A673 (cell line): ENCODE measurements around the gene NPHP4.

Experiments
- CTCF ChIP-seq: fragments of 300-800, 200-600 bp; sonication (generic); conservative IDR thresholded peaks from 2 replicates; pipeline ENCODE4 v1.5.1; 2017; ENCODE audit warnings: low read depth, mild to moderate bottlenecking, antibody characterized with exemption, low read length, moderate library complexity, mixed read lengths
- EZH2 ChIP-seq: fragments of 200-600 bp; sonication (generic); IDR thresholded peaks from 2 replicates; pipeline ENCODE4 v1.6.1; 2017; ENCODE audit warnings: borderline replicate concordance, low read depth, mild to moderate bottlenecking, mixed read lengths, antibody characterized with exemption, low read length; ENCODE audit not compliant: poor library complexity, severe bottlenecking

GRCh38 chr1:5877001-5877400 is 115.2 kb downstream of the NPHP4 start:
- TF ChIP-seq CTCF (no peak), EZH2 (no peak)
